ENCODE measurements around the gene PTDSS2. TPM values are rescaled to one million over a fixed set of nuclear protein-coding genes. Genes with fewer than 3 reads are reported as not detected.
A peak's percentile ranks its signal among the peaks of the same experiment; 100 is the strongest.
"Not testable (repeated sequence)": the region's sequence is repeated elsewhere in the genome, so short reads cannot be mapped to it uniquely, and the experiment has no call there.

The PTDSS2 gene
- polyA plus RNA-seq, 2 of the 4 experiments (the other 2 are of a cell fraction): 23.4 to 38.9 TPM

GRCh38 chr11:468493-468892, 18.4 kb downstream of the PTDSS2 start:
- H3K4me3 ChIP-seq: no peak overlapping the region
- CTCF ChIA-PET: interaction anchor here (10.7 kb wide), 1 partner anchor 19 kb away, joined by 67 read pairs; the partner anchor contains the start of gene PTDSS2
- FAIRE-seq (no peak), ATAC-seq (no peak), DNase-seq (ENCODE audit: low read depth in 1 of 2, low spot score in 1 of 2) (no peak)
- H3K4me1 ChIP-seq: peaks cover 19% of the 10 kb centered on the region
- TF ChIP-seq, protein P1, sequence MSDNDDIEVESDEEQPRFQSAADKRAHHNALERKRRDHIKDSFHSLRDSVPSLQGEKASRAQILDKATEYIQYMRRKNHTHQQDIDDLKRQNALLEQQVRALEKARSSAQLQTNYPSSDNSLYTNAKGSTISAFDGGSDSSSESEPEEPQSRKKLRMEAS (IDR thresholded peaks at IDR 0.05): no peak
- no peak for TF ChIP-seq ESRRA (IDR thresholded peaks at IDR 0.05; ENCODE audit: borderline replicate concordance, low read length)
- no peak for TF ChIP-seq POLR2A (IDR thresholded peaks at IDR 0.05; ENCODE audit: low read length)
- no peak for TF ChIP-seq FOSB (CRISPR knock-in tag; IDR thresholded peaks at IDR 0.05)
- TF ChIP-seq CBX8 (IDR thresholded peaks at IDR 0.05): no peak
- no peak for TF ChIP-seq ZNF302 (CRISPR knock-in tag; IDR thresholded peaks at IDR 0.05)
- no peak for TF ChIP-seq KDM5A (IDR thresholded peaks at IDR 0.05)
- peak overlapping the region; percentile 75 to 81; a peak in 5 of 6 replicates for H3K27ac ChIP-seq
- 89% methylated on average over 6 of the region's 6 CpGs for WGBS (ENCODE audit: missing lambda C conversion rate)
- POLR2A ChIA-PET: no interaction called here
- H3K9me3 ChIP-seq: no peaks in the 10 kb centered on the region
- H3K4me2 ChIP-seq: no peak overlapping the region; the same call in 2 of the 3 replicates

DNA sequence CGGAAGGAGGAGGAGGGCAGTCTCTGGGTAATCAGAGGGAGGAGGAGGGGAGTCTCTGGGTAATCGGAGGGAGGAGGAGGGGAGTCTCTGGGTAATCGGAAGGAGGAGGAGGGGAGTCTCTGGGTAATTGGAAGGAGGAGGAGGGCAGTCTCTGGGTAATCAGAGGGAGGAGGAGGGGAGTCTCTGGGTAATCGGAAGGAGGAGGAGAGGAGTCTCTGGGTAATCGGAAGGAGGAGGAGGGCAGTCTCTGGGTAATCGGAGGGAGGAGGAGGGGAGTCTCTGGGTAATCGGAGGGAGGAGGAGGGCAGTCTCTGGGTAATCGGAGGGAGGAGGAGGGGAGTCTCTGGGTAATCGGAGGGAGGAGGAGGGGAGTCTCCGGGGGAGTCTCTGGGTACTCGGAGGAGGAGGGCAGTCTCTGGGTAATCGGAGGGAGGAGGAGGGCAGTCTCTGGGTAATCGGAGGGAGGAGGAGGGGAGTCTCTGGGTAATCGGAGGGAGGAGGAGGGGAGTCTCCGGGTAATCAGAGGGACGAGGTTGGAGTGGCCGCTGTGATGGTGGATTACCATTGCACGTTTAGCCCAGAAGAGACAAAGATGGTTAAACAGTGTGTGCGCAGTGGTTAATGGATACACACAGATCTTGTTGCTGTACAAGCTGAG, 19.1 kb downstream of the PTDSS2 start:
- not testable (repeated sequence) for FAIRE-seq; DNase-seq (ENCODE audit: low read depth in 1 of 2, low spot score in 1 of 2); H3K9me3 ChIP-seq; ATAC-seq
- peak overlapping the region; percentile 82 for H3K4me2 ChIP-seq
- POLR2A ChIA-PET: interaction anchor here (0.7 to 1.2 kb wide), 3 partner anchors 21 to 56 kb away, joined by 3 to 7 read pairs (median 6); partner anchors contain the start of gene RNH1
- WGBS (ENCODE audit: missing lambda C conversion rate): 35% methylated on average over 18 of the region's 19 CpGs
- H3K27ac ChIP-seq: peak overlapping the region; percentile 75 to 81
- CTCF ChIA-PET: interaction anchor here (1.2 to 3.7 kb wide), 6 partner anchors 10 to 73 kb away, joined by 5 to 9 read pairs (median 6); partner anchors contain the start of gene PTDSS2
- 0 out of 3 replicates have a peak overlapping the region, but pooled peaks have one; percentile 21 for H3K4me3 ChIP-seq
- H3K4me1 ChIP-seq: peaks cover 19% of the 10 kb centered on the region

GRCh38 chr11:469684-470560, 19.8 kb downstream of the PTDSS2 start:
- Histone ChIP-seq H3K4me1 (peaks cover 19% of the 10 kb centered on the region), H3K27ac (peak overlapping the region; percentile 75 to 81), H3K4me3 (0 out of 3 replicates have a peak overlapping the region, but pooled peaks have one; percentile 21), H3K4me2 (peak overlapping the region; percentile 82), H3K9me3 (no peaks in the 10 kb centered on the region)
- ChIA-PET CTCF (interaction anchor here (1.1 to 3.7 kb wide), 7 partner anchors 9 to 74 kb away, joined by 5 to 9 read pairs (median 6); partner anchors contain the start of gene PTDSS2), POLR2A (interaction anchor here (0.6 to 1.2 kb wide), 4 partner anchors 22 to 165 kb away, joined by 3 to 18 read pairs (median 6); partner anchors contain the start of gene RNH1)
- WGBS (ENCODE audit: missing lambda C conversion rate): 71% methylated on average over 21 of the region's 28 CpGs
- ATAC-seq (peak; percentile 88 to 90), FAIRE-seq (no peak), DNase-seq (ENCODE audit: low read depth in 1 of 2, low spot score in 1 of 2) (peak; percentile 58 to 67)
- TF ChIP-seq USF2 (IDR thresholded peaks at IDR 0.05) (peak; percentile 67), CHD2 (IDR thresholded peaks at IDR 0.05; ENCODE audit: low read length, partially characterized antibody) (no peak), CHD4 (IDR thresholded peaks at IDR 0.05; ENCODE audit: borderline replicate concordance) (no peak), POLR2A (IDR thresholded peaks at IDR 0.05; ENCODE audit: low read length) (no peak), FOSB (CRISPR knock-in tag; IDR thresholded peaks at IDR 0.05) (no peak), SMC3 (IDR thresholded peaks at IDR 0.05) (no peak), BCL3 (IDR thresholded peaks at IDR 0.05) (no peak), CTCF (IDR thresholded peaks at IDR 0.05) (no peak), PBX3 (IDR thresholded peaks at IDR 0.05) (peak; percentile 63; the same call in 1 of the 2 replicates), BHLHE40 (IDR thresholded peaks at IDR 0.05; ENCODE audit: low read depth, low read length) (peak; percentile 45; the same call in 1 of the 2 replicates), EHMT2 (IDR thresholded peaks at IDR 0.05; ENCODE audit: low read depth) (no peak), MAZ (IDR thresholded peaks at IDR 0.05; ENCODE audit: borderline replicate concordance, low read depth, low read length) (no peak), HOXB5 (CRISPR knock-in tag; IDR thresholded peaks at IDR 0.05) (no peak), RCOR1 (IDR thresholded peaks at IDR 0.05; ENCODE audit: low read depth, low read length) (no peak), RAD21 (conservative IDR thresholded peaks at IDR 0.05 in 1 of 2, IDR thresholded peaks at IDR 0.05 in 1 of 2) (no peak), SREBF2 (IDR thresholded peaks at IDR 0.05) (no peak)
- TF ChIP-seq, protein P1 (IDR thresholded peaks at IDR 0.05): no peak
